ENCODE measurements around the gene IFNAR2. TPM values are rescaled to one million over a fixed set of nuclear protein-coding genes. Genes with fewer than 3 reads are reported as not detected.
"Not testable (repeated sequence)": the region's sequence is repeated elsewhere in the genome, so short reads cannot be mapped to it uniquely, and the experiment has no call there.

The IFNAR2 gene
- total and polyA plus RNA-seq, 9 donors, result 5.7 to 15.5 (median 10.3) TPM

GRCh38 chr21:33232291-33233034, 2.7 kb downstream of the IFNAR2 start:
- Histone ChIP-seq H3K27me3 (ENCODE audit: control insufficient read depth, insufficient read depth, low read length) (no peaks in the 10 kb centered on the region), H3K4me1 (ENCODE audit: control insufficient read depth, insufficient read depth, low read length) (peaks cover 22% of the 10 kb centered on the region), H3K4me3 (ENCODE audit: low read length) (no peak overlapping the region), H3K36me3 (ENCODE audit: control insufficient read depth, insufficient read depth, low read length) (peaks cover 6% of the 10 kb centered on the region), H3K27ac (ENCODE audit: low read length) (no peak overlapping the region), H3K9me3 (replicated peaks; ENCODE audit: control insufficient read depth, low read depth, low read length) (no peaks in the 10 kb centered on the region)
- no peak for DNase-seq
- no CpG with 5 or more reads among the region's 5 CpGs for WGBS (ENCODE audit: insufficient coverage)

- Histone ChIP-seq H3K9me3 (replicated peaks; ENCODE audit: control insufficient read depth, low read depth, low read length) (no peaks in the 10 kb centered on the region), H3K27me3 (ENCODE audit: control insufficient read depth, insufficient read depth, low read length) (no peaks in the 10 kb centered on the region), H3K36me3 (ENCODE audit: control insufficient read depth, insufficient read depth, low read length) (peaks cover 6% of the 10 kb centered on the region), H3K4me3 (ENCODE audit: low read length) (no peak overlapping the region), H3K4me1 (ENCODE audit: control insufficient read depth, insufficient read depth, low read length) (peaks cover 19% of the 10 kb centered on the region), H3K27ac (ENCODE audit: low read length) (no peak overlapping the region)
- no peak for DNase-seq
- WGBS (ENCODE audit: insufficient coverage), result 33% methylated on average over 1 of the region's 3 CpGs
These were observed 5.1 kb downstream of the IFNAR2 start for GRCh38 chr21:33234635-33235520.

- peaks cover 6% of the 10 kb centered on the region for H3K36me3 ChIP-seq (ENCODE audit: control insufficient read depth, insufficient read depth, low read length)
- H3K27ac ChIP-seq (ENCODE audit: low read length), result no peak overlapping the region
- no peak overlapping the region for H3K4me3 ChIP-seq (ENCODE audit: low read length)
- DNase-seq, result no peak
- H3K4me1 ChIP-seq (ENCODE audit: control insufficient read depth, insufficient read depth, low read length), result peaks cover 14% of the 10 kb centered on the region
- no peaks in the 10 kb centered on the region for H3K27me3 ChIP-seq (ENCODE audit: control insufficient read depth, insufficient read depth, low read length)
- 100% methylated on average over 3 of the region's 6 CpGs for WGBS (ENCODE audit: insufficient coverage)
- no peaks in the 10 kb centered on the region for H3K9me3 ChIP-seq (replicated peaks; ENCODE audit: control insufficient read depth, low read depth, low read length)
These were observed 6.4 kb downstream of the IFNAR2 start for GRCh38 chr21:33236013-33236686.

- WGBS (ENCODE audit: insufficient coverage), result 60% methylated on average over 1 of the region's 2 CpGs
- Histone ChIP-seq H3K4me3 (ENCODE audit: low read length) (no peak overlapping the region), H3K27me3 (ENCODE audit: control insufficient read depth, insufficient read depth, low read length) (no peaks in the 10 kb centered on the region), H3K27ac (ENCODE audit: low read length) (no peak overlapping the region), H3K9me3 (replicated peaks; ENCODE audit: control insufficient read depth, low read depth, low read length) (no peaks in the 10 kb centered on the region), H3K4me1 (ENCODE audit: control insufficient read depth, insufficient read depth, low read length) (peaks cover 14% of the 10 kb centered on the region), H3K36me3 (ENCODE audit: control insufficient read depth, insufficient read depth, low read length) (peaks cover 6% of the 10 kb centered on the region)
- DNase-seq, result peak; percentile 54
These were observed 7.0 kb downstream of the IFNAR2 start for GRCh38 chr21:33236766-33237165.

- 79% methylated on average over 2 of the region's 3 CpGs for WGBS (ENCODE audit: insufficient coverage)
- no peak overlapping the region for H3K27ac ChIP-seq (ENCODE audit: low read length)
- H3K4me3 ChIP-seq (ENCODE audit: low read length), result no peak overlapping the region
These were observed 7.7 kb downstream of the IFNAR2 start for GRCh38 chr21:33237486-33237885.

GRCh38 chr21:33238146-33238545, 8.4 kb downstream of the IFNAR2 start:
- H3K36me3 ChIP-seq (ENCODE audit: control insufficient read depth, insufficient read depth, low read length), result peaks cover 7% of the 10 kb centered on the region
- H3K9me3 ChIP-seq (replicated peaks; ENCODE audit: control insufficient read depth, low read depth, low read length), result no peaks in the 10 kb centered on the region
- no peak overlapping the region for H3K4me3 ChIP-seq (ENCODE audit: low read length)
- no peak for DNase-seq
- 72% methylated on average over 2 of the region's 4 CpGs for WGBS (ENCODE audit: insufficient coverage)
- H3K27ac ChIP-seq (ENCODE audit: low read length), result no peak overlapping the region
- H3K4me1 ChIP-seq (ENCODE audit: control insufficient read depth, insufficient read depth, low read length), result peaks cover 14% of the 10 kb centered on the region
- no peaks in the 10 kb centered on the region for H3K27me3 ChIP-seq (ENCODE audit: control insufficient read depth, insufficient read depth, low read length)

More at GRCh38 chr21:33237486-33237885, 7.7 kb downstream of the IFNAR2 start:
- DNase-seq, result no peak
- Histone ChIP-seq H3K9me3 (replicated peaks; ENCODE audit: control insufficient read depth, low read depth, low read length) (no peaks in the 10 kb centered on the region), H3K36me3 (ENCODE audit: control insufficient read depth, insufficient read depth, low read length) (peaks cover 6% of the 10 kb centered on the region), H3K27me3 (ENCODE audit: control insufficient read depth, insufficient read depth, low read length) (no peaks in the 10 kb centered on the region), H3K4me1 (ENCODE audit: control insufficient read depth, insufficient read depth, low read length) (peaks cover 14% of the 10 kb centered on the region)

GRCh38 chr21:33238565-33239255, 9.0 kb downstream of the IFNAR2 start:
- Histone ChIP-seq H3K36me3 (ENCODE audit: control insufficient read depth, insufficient read depth, low read length) (peaks cover 9% of the 10 kb centered on the region), H3K4me3 (ENCODE audit: low read length) (no peak overlapping the region), H3K4me1 (ENCODE audit: control insufficient read depth, insufficient read depth, low read length) (peaks cover 14% of the 10 kb centered on the region), H3K27ac (ENCODE audit: low read length) (no peak overlapping the region), H3K27me3 (ENCODE audit: control insufficient read depth, insufficient read depth, low read length) (no peaks in the 10 kb centered on the region), H3K9me3 (replicated peaks; ENCODE audit: control insufficient read depth, low read depth, low read length) (no peaks in the 10 kb centered on the region)
- DNase-seq, result no peak
- WGBS (ENCODE audit: insufficient coverage), result 92% methylated on average over 1 of the region's 7 CpGs

GRCh38 chr21:33239559-33240127, 9.9 kb downstream of the IFNAR2 start:
- H3K27me3 ChIP-seq (ENCODE audit: control insufficient read depth, insufficient read depth, low read length); H3K27ac ChIP-seq (ENCODE audit: low read length); H3K4me3 ChIP-seq (ENCODE audit: low read length); DNase-seq; H3K9me3 ChIP-seq (replicated peaks; ENCODE audit: control insufficient read depth, low read depth, low read length): not testable (repeated sequence)
- H3K4me1 ChIP-seq (ENCODE audit: control insufficient read depth, insufficient read depth, low read length), result peaks cover 17% of the 10 kb centered on the region
- H3K36me3 ChIP-seq (ENCODE audit: control insufficient read depth, insufficient read depth, low read length), result peaks cover 11% of the 10 kb centered on the region

- WGBS (ENCODE audit: insufficient coverage), result no CpG with 5 or more reads among the region's 2 CpGs
- Histone ChIP-seq H3K27me3 (ENCODE audit: control insufficient read depth, insufficient read depth, low read length) (no peaks in the 10 kb centered on the region), H3K9me3 (replicated peaks; ENCODE audit: control insufficient read depth, low read depth, low read length) (no peaks in the 10 kb centered on the region), H3K4me3 (ENCODE audit: low read length) (no peak overlapping the region), H3K4me1 (ENCODE audit: control insufficient read depth, insufficient read depth, low read length) (peaks cover 17% of the 10 kb centered on the region), H3K27ac (ENCODE audit: low read length) (no peak overlapping the region), H3K36me3 (ENCODE audit: control insufficient read depth, insufficient read depth, low read length) (peaks cover 12% of the 10 kb centered on the region)
- DNase-seq, result no peak
These were observed 10.7 kb downstream of the IFNAR2 start for GRCh38 chr21:33240404-33240803.
